Measurements from ENCODE around the gene KCNJ14. TPM values are rescaled to one million over a fixed set of nuclear protein-coding genes. Genes with fewer than 3 reads are reported as not detected.

Gene KCNJ14
- total and polyA plus RNA-seq, 2 experiments from 2014 or later: 0.81 to 0.94 TPM

DNA sequence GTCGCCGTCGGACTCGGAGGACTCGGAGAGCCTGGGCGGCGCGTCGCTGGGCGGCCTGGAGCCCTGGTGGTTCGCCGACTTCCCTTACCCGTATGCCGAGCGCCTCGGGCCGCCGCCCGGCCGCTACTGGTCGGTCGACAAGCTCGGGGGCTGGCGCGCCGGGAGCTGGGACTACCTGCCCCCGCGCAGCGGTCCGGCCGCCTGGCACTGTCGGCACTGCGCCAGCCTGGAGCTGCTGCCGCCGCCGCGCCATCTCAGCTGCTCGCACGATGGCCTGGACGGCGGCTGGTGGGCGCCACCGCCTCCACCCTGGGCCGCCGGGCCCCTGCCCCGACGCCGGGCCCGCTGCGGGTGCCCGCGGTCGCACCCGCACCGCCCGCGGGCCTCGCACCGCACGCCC lies 12.1 kb upstream of the KCNJ14 start (continued):
- TF ChIP-seq, protein P1, sequence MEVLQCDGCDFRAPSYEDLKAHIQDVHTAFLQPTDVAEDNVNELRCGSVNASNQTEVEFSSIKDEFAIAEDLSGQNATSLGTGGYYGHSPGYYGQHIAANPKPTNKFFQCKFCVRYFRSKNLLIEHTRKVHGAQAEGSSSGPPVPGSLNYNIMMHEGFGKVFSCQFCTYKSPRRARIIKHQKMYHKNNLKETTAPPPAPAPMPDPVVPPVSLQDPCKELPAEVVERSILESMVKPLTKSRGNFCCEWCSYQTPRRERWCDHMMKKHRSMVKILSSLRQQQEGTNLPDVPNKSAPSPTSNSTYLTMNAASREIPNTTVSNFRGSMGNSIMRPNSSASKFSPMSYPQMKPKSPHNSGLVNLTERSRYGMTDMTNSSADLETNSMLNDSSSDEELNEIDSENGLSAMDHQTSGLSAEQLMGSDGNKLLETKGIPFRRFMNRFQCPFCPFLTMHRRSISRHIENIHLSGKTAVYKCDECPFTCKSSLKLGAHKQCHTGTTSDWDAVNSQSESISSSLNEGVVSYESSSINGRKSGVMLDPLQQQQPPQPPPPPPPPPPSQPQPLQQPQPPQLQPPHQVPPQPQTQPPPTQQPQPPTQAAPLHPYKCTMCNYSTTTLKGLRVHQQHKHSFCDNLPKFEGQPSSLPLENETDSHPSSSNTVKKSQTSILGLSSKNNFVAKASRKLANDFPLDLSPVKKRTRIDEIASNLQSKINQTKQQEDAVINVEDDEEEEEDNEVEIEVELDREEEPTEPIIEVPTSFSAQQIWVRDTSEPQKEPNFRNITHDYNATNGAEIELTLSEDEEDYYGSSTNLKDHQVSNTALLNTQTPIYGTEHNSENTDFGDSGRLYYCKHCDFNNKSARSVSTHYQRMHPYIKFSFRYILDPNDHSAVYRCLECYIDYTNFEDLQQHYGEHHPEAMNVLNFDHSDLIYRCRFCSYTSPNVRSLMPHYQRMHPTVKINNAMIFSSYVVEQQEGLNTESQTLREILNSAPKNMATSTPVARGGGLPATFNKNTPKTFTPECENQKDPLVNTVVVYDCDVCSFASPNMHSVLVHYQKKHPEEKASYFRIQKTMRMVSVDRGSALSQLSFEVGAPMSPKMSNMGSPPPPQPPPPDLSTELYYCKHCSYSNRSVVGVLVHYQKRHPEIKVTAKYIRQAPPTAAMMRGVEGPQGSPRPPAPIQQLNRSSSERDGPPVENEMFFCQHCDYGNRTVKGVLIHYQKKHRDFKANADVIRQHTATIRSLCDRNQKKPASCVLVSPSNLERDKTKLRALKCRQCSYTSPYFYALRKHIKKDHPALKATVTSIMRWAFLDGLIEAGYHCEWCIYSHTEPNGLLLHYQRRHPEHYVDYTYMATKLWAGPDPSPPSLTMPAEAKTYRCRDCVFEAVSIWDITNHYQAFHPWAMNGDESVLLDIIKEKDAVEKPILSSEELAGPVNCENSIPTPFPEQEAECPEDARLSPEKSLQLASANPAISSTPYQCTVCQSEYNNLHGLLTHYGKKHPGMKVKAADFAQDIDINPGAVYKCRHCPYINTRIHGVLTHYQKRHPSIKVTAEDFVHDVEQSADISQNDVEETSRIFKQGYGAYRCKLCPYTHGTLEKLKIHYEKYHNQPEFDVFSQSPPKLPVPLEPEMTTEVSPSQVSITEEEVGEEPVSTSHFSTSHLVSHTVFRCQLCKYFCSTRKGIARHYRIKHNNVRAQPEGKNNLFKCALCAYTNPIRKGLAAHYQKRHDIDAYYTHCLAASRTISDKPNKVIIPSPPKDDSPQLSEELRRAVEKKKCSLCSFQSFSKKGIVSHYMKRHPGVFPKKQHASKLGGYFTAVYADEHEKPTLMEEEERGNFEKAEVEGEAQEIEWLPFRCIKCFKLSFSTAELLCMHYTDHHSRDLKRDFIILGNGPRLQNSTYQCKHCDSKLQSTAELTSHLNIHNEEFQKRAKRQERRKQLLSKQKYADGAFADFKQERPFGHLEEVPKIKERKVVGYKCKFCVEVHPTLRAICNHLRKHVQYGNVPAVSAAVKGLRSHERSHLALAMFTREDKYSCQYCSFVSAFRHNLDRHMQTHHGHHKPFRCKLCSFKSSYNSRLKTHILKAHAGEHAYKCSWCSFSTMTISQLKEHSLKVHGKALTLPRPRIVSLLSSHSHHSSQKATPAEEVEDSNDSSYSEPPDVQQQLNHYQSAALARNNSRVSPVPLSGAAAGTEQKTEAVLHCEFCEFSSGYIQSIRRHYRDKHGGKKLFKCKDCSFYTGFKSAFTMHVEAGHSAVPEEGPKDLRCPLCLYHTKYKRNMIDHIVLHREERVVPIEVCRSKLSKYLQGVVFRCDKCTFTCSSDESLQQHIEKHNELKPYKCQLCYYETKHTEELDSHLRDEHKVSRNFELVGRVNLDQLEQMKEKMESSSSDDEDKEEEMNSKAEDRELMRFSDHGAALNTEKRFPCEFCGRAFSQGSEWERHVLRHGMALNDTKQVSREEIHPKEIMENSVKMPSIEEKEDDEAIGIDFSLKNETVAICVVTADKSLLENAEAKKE (CRISPR knock-in tag; IDR thresholded peaks at IDR 0.05): no peak
- TF ChIP-seq, protein P2, sequence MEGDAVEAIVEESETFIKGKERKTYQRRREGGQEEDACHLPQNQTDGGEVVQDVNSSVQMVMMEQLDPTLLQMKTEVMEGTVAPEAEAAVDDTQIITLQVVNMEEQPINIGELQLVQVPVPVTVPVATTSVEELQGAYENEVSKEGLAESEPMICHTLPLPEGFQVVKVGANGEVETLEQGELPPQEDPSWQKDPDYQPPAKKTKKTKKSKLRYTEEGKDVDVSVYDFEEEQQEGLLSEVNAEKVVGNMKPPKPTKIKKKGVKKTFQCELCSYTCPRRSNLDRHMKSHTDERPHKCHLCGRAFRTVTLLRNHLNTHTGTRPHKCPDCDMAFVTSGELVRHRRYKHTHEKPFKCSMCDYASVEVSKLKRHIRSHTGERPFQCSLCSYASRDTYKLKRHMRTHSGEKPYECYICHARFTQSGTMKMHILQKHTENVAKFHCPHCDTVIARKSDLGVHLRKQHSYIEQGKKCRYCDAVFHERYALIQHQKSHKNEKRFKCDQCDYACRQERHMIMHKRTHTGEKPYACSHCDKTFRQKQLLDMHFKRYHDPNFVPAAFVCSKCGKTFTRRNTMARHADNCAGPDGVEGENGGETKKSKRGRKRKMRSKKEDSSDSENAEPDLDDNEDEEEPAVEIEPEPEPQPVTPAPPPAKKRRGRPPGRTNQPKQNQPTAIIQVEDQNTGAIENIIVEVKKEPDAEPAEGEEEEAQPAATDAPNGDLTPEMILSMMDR (conservative IDR thresholded peaks at IDR 0.05; ENCODE audit: low read depth in 2 of 2): no peak
- TF ChIP-seq POLR2AphosphoS5 (IDR thresholded peaks at IDR 0.05; ENCODE audit: low read depth): no peak
- TF ChIP-seq CREB1 (CRISPR knock-in tag; IDR thresholded peaks at IDR 0.05; ENCODE audit: low read depth): no peak

DNA sequence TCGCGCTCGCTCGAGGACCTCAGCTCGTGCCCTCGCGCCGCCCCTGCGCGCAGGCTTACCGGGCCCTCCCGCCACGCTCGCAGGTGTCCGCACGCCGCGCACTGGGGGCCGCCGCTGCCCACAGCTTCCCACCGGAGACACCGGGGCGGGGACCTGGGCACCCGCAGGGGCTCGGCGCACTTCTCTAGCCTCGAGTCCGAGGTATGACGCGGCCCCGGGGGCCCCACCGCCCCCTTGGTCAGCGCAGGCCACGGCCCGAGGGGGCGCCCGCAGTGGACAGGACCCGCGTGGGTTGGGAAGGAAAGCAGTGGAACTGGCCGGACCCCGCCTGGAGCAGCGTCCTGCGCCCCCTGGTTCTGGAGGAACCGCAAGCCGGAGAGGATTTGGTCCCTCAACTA lies 11.6 kb upstream of the KCNJ14 start:
- ATAC-seq: no peak
- Mint-ChIP-seq H3K27ac (no peak overlapping the region), H3K36me3 (ENCODE audit: low read depth) (peaks cover 35% of the 10 kb centered on the region), H3K4me3 (no peak overlapping the region), H3K27me3 (ENCODE audit: insufficient read depth, low read depth, poor library complexity) (peaks cover 23% of the 10 kb centered on the region), H3K9me3 (no peaks in the 10 kb centered on the region; the same call in 2 of the 3 replicates), H3K4me1 (peaks cover 19% of the 10 kb centered on the region)
- peak; percentile 31 for DNase-seq (ENCODE audit: low spot score)
- no peaks in the 10 kb centered on the region for H3K9me2 ChIP-seq (ENCODE audit: insufficient read depth)
- H2AFZ ChIP-seq: no peak overlapping the region
- peaks cover 33% of the 10 kb centered on the region for H3F3A ChIP-seq (replicated peaks; ENCODE audit: low read depth)
- peaks cover 19% of the 10 kb centered on the region for H3K36me3 ChIP-seq (ENCODE audit: insufficient read depth)
- H3K79me2 ChIP-seq (replicated peaks; ENCODE audit: insufficient read depth): peaks cover 24% of the 10 kb centered on the region
- H3K27ac ChIP-seq (ENCODE audit: low read depth): no peak overlapping the region
- H3K27me3 ChIP-seq (ENCODE audit: insufficient read depth): peaks cover 30% of the 10 kb centered on the region
- H4K20me1 ChIP-seq (replicated peaks; ENCODE audit: insufficient read depth): peaks cover 11% of the 10 kb centered on the region
- H3K4me3 ChIP-seq: peak overlapping the region; percentile 86
- H3K4me2 ChIP-seq: peak overlapping the region; percentile 86
- H3K4me1 ChIP-seq (ENCODE audit: insufficient read depth): peaks cover 22% of the 10 kb centered on the region
- TF ChIP-seq, protein P3, sequence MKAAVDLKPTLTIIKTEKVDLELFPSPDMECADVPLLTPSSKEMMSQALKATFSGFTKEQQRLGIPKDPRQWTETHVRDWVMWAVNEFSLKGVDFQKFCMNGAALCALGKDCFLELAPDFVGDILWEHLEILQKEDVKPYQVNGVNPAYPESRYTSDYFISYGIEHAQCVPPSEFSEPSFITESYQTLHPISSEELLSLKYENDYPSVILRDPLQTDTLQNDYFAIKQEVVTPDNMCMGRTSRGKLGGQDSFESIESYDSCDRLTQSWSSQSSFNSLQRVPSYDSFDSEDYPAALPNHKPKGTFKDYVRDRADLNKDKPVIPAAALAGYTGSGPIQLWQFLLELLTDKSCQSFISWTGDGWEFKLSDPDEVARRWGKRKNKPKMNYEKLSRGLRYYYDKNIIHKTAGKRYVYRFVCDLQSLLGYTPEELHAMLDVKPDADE (IDR thresholded peaks at IDR 0.05): no peak
- TF ChIP-seq STAT1 (IDR thresholded peaks at IDR 0.05; ENCODE audit: unreplicated experiment) (no peak), ZNF331 (CRISPR knock-in tag; IDR thresholded peaks at IDR 0.05; ENCODE audit: low read depth) (no peak), CREB1 (CRISPR knock-in tag; IDR thresholded peaks at IDR 0.05; ENCODE audit: low read depth) (no peak), NANOG (IDR thresholded peaks at IDR 0.05; ENCODE audit: borderline replicate concordance) (no peak), JUNB (IDR thresholded peaks at IDR 0.05; ENCODE audit: unreplicated experiment) (no peak), ZNF114 (CRISPR knock-in tag; IDR thresholded peaks at IDR 0.05) (no peak)
- TF ChIP-seq, protein P2 (conservative IDR thresholded peaks at IDR 0.05; ENCODE audit: low read depth in 2 of 2): 0 out of 4 replicates have a peak, but pooled peaks of 1 of the 2 experiments have one; percentile 13

Data from GM23338 (cell line).